Measurements from ENCODE around the gene MTA3.

Gene MTA3

DNA sequence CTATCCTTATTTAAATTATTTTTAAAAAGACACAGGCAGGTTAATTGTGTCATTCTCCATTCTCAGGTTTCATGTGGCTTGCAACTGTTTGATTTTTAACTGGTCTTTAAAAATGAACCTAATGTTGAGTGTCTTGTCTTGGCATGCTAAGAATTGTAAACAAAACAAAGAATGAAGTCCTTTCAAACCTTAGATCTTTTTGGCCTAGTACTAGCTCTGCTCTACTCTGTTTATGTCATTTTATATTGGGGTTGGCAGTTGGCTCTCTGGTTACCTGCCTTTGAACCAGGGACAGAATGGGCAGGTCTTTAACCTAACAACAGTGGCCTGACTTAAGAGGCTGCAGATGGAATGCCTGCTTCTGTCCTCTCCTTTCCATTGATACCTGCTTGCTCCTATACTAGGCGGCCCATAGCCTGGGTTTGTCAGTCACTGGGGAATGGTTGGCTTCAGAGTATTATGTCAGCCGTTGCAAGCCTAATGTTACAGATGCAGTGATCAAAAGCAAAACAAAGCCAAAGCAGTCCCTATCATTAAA is 85.5 kb downstream of the MTA3 start:
- no peak for TF ChIP-seq CTCF (IDR thresholded peaks at IDR 0.05; ENCODE audit: low read depth, low read length)

DNA sequence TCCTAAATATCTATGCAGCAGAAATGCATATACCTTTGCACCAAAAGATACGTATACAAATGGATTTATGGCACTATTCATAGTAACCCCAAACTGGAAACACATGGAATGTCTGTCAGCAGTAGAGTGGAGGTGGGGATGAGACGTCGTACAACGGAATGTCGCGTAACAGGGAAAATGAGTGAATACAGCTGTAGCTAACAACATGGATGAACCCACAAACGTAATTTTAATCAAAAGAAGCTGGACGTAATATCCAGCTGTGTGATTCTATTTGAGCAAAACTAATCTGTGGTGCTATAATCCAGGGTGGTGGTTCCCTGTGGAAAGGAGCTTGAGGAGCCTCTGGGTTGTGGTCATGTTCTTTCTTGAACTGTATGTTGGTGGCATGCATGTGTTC is 89.9 kb downstream of the MTA3 start:
- no peak for DNase-seq (ENCODE audit: extremely low read depth, low read depth)
- TF ChIP-seq CTCF (IDR thresholded peaks at IDR 0.05; ENCODE audit: low read depth, low read length), result no peak

More for the DNA sequence above, 85.5 kb downstream of the MTA3 start:
- DNase-seq (ENCODE audit: extremely low read depth, low read depth), result no peak

DNA sequence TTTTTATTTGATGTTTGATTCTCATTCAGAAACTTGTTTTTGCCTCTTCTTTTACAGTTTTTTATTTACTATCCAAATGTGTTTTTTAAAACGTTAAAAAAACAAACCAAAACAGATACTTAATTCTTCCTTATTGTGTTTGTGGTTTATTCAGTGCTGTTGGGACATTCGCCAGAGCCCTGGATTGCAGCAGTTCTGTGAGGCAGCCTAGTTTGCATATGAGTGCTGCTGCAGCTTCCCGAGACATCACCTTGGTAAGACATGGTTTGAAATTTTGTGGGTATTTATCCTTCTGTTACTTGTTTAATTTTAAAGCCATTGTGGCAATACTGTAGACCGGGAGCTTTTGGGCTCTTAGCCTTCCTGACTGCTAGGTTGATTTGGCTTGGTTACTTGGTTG is 91.2 kb downstream of the MTA3 start:
- no peak for DNase-seq (ENCODE audit: extremely low read depth, low read depth)
- TF ChIP-seq CTCF (IDR thresholded peaks at IDR 0.05; ENCODE audit: low read depth, low read length), result no peak

DNA sequence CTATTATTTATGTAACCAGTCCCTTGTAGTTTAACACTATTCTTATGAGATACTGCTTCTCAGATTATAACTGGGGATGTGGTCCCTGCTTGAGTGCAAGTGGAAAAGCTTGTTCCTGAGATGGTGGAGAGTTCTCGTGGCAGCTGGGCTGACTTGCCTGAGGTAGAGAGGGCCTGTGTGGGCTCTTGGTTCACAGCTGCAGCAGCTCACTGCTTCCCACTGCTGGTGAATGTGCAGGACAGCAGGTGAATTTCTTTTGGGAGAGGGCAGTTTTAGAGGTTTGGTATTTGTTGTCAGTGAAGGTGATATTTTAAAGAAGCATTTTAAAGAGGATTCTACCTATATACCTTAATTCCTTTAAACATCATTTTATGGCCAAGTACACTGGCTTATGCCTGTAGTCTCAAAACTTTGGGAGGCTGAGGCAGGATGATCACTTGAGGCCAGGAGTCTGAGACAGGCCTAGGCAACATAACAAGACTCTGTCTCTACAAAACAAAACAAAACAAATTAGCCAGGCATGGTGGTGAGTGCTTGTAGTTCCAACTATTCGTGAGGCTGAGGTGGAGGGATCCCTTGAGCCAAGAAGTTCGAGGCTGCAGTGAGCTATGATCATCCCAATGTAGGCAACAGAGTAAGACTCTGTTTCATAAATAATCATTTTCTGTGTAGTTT is 94.8 kb downstream of the MTA3 start:
- TF ChIP-seq CTCF (IDR thresholded peaks at IDR 0.05; ENCODE audit: low read depth, low read length), result peak; percentile 100

DNA sequence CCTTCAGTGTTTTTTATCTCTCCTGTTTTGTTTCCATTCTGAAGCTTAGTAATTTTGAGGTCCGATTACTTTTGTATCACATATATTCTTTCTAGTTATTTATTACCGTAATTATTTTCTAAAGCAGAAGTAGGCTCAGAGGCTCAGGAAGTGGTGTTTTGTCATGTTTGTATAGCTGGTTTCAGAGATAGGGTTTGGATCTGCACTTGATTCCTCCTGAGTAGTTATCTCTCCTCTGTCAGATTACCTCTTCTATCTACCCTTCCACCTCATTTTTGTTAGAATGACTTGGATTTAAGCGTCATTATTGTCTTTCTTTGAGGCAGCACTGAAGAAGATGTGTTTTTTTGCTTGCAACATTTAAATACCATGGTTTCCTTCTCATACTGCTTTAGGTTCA is 95.4 kb downstream of the MTA3 start:
- no peak for TF ChIP-seq CTCF (IDR thresholded peaks at IDR 0.05; ENCODE audit: low read depth, low read length)
- DNase-seq (ENCODE audit: extremely low read depth, low read depth), result no peak

More for the DNA sequence above, 94.8 kb downstream of the MTA3 start:
- DNase-seq (ENCODE audit: extremely low read depth, low read depth), result peak; percentile 31

GRCh38 chr2:42673989-42674579 is 105.7 kb downstream of the MTA3 start:
- DNase-seq (ENCODE audit: extremely low read depth, low read depth), result no peak
- TF ChIP-seq CTCF (IDR thresholded peaks at IDR 0.05; ENCODE audit: low read depth, low read length), result no peak

GRCh38 chr2:42675815-42676214 is 107.4 kb downstream of the MTA3 start:
- no peak for DNase-seq (ENCODE audit: extremely low read depth, low read depth)
- no peak for TF ChIP-seq CTCF (IDR thresholded peaks at IDR 0.05; ENCODE audit: low read depth, low read length)
